ENCODE measurements around the gene ZNF564. TPM values are rescaled to one million over a fixed set of nuclear protein-coding genes. Genes with fewer than 3 reads are reported as not detected.

Gene ZNF564
- polyA plus RNA-seq (2012; ENCODE audit: insufficient read depth, insufficient read length, low read depth): 3.0 TPM

- Histone ChIP-seq H3K9me3 (no peaks in the 10 kb centered on the region), H3K4me1 (no peaks in the 10 kb centered on the region), H3K4me3 (ENCODE audit: low read depth, low read length) (peak within 1 kb of the TSS; percentile 94), H3K36me3 (no peaks in the 10 kb centered on the region; the same call in 1 of the 2 replicates), H3K27me3 (no peaks in the 10 kb centered on the region)
- peak; percentile 97 for DNase-seq
- TF ChIP-seq CTCF (IDR thresholded peaks at IDR 0.05; ENCODE audit: low read depth, low read length): no peak
These were observed at the start of gene ZNF564 for GRCh38 chr19:12551060-12551832. Gene ZNF564, minus strand, starts transcription at chr19:12551482. Its CDS starts 150 bp downstream, at chr19:12551332.

GRCh38 chr19:12597594-12597993 lies 46.3 kb upstream of the ZNF564 start:
- no peak for DNase-seq
- H3K4me3 ChIP-seq (ENCODE audit: low read depth, low read length): peak overlapping the region; percentile 74
- no peaks in the 10 kb centered on the region for H3K36me3 ChIP-seq
- no peaks in the 10 kb centered on the region for H3K27me3 ChIP-seq
- no peak for TF ChIP-seq CTCF (IDR thresholded peaks at IDR 0.05; ENCODE audit: low read depth, low read length)
- H3K4me1 ChIP-seq: no peaks in the 10 kb centered on the region
- H3K9me3 ChIP-seq: no peaks in the 10 kb centered on the region

GRCh38 chr19:12596927-12597548 lies 45.8 kb upstream of the ZNF564 start:
- H3K27me3 ChIP-seq: no peaks in the 10 kb centered on the region

GRCh38 chr19:12596485-12596884 lies 45.2 kb upstream of the ZNF564 start:
- TF ChIP-seq CTCF (IDR thresholded peaks at IDR 0.05; ENCODE audit: low read depth, low read length): no peak
- Histone ChIP-seq H3K4me3 (ENCODE audit: low read depth, low read length) (peak overlapping the region; percentile 74), H3K36me3 (no peaks in the 10 kb centered on the region)

More at GRCh38 chr19:12596927-12597548, 45.8 kb upstream of the ZNF564 start:
- DNase-seq: peak; percentile 72
- Histone ChIP-seq H3K4me3 (ENCODE audit: low read depth, low read length) (peak overlapping the region; percentile 74), H3K9me3 (no peaks in the 10 kb centered on the region), H3K36me3 (no peaks in the 10 kb centered on the region), H3K4me1 (no peaks in the 10 kb centered on the region)
- no peak for TF ChIP-seq CTCF (IDR thresholded peaks at IDR 0.05; ENCODE audit: low read depth, low read length)

GRCh38 chr19:12581100-12581499 lies 29.8 kb upstream of the ZNF564 start:
- Histone ChIP-seq H3K4me1 (no peaks in the 10 kb centered on the region), H3K36me3 (peaks cover 29% of the 10 kb centered on the region), H3K27me3 (no peaks in the 10 kb centered on the region), H3K4me3 (ENCODE audit: low read depth, low read length) (no peak overlapping the region), H3K9me3 (no peaks in the 10 kb centered on the region)
- no peak for TF ChIP-seq CTCF (IDR thresholded peaks at IDR 0.05; ENCODE audit: low read depth, low read length)
- DNase-seq: no peak

More at GRCh38 chr19:12596485-12596884, 45.2 kb upstream of the ZNF564 start:
- Histone ChIP-seq H3K9me3 (no peaks in the 10 kb centered on the region), H3K27me3 (no peaks in the 10 kb centered on the region), H3K4me1 (no peaks in the 10 kb centered on the region)
- DNase-seq: no peak
